ENCODE results near the gene TCOF1. TPM values are rescaled to one million over a fixed set of nuclear protein-coding genes. Genes with fewer than 3 reads are reported as not detected.

The TCOF1 gene
- total and polyA plus RNA-seq, 2 donors from 2014 or later: 12.2 to 23.5 TPM

GRCh38 chr5:150374651-150375050, 17.2 kb downstream of the TCOF1 start:
- no peak for FAIRE-seq
- H3K36me3 ChIP-seq (ENCODE audit: control insufficient read depth in 2 of 3, insufficient read depth in 3 of 3, low read length in 3 of 3): peaks cover 6 to 72% (median 66%) of the 10 kb centered on the region in 3 donors
- TF ChIP-seq CTCF (IDR thresholded peaks at IDR 0.05; ENCODE audit: borderline replicate concordance, extremely low read depth, insufficient read depth): no peak
- H3K9me3 ChIP-seq (ENCODE audit: control insufficient read depth in 2 of 3, insufficient read depth in 1 of 3, low read length in 3 of 3): no peaks in the 10 kb centered on the region
- no peak overlapping the region for H3K4me3 ChIP-seq (ENCODE audit: low read length in 3 of 3)
- no peak for DNase-seq
- H3K27ac ChIP-seq (ENCODE audit: low read depth in 2 of 2, low read length in 2 of 2): no peak overlapping the region
- no peaks in the 10 kb centered on the region for H3K27me3 ChIP-seq (ENCODE audit: control insufficient read depth, insufficient read depth, low read length)
- no peaks in the 10 kb centered on the region for H3K4me1 ChIP-seq (ENCODE audit: control insufficient read depth in 2 of 3, insufficient read depth in 2 of 3, low read depth in 1 of 3, low read length in 3 of 3)
- intact Hi-C loops (cut with DNase I): no loop called here
- no peak overlapping the region for H3K9ac ChIP-seq (ENCODE audit: low read length in 3 of 3)

- no peak overlapping the region for H3K9ac ChIP-seq (ENCODE audit: low read length in 3 of 3)
- H3K27ac ChIP-seq (ENCODE audit: low read depth in 2 of 2, low read length in 2 of 2): no peak overlapping the region
- H3K4me3 ChIP-seq (ENCODE audit: low read length in 3 of 3): no peak overlapping the region
- peaks cover 3 to 68% (median 59%) of the 10 kb centered on the region in 3 donors for H3K36me3 ChIP-seq (ENCODE audit: control insufficient read depth in 2 of 3, insufficient read depth in 3 of 3, low read length in 3 of 3)
- intact Hi-C loops (cut with DNase I): no loop called here
- TF ChIP-seq CTCF (IDR thresholded peaks at IDR 0.05; ENCODE audit: borderline replicate concordance, extremely low read depth, insufficient read depth): no peak
- H3K27me3 ChIP-seq (ENCODE audit: control insufficient read depth, insufficient read depth, low read length): no peaks in the 10 kb centered on the region
- FAIRE-seq (no peak), DNase-seq (no peak)
- H3K4me1 ChIP-seq (ENCODE audit: control insufficient read depth in 2 of 3, insufficient read depth in 2 of 3, low read depth in 1 of 3, low read length in 3 of 3): no peaks in the 10 kb centered on the region
- H3K9me3 ChIP-seq (ENCODE audit: control insufficient read depth in 2 of 3, insufficient read depth in 1 of 3, low read length in 3 of 3): no peaks in the 10 kb centered on the region
These were observed 19.6 kb downstream of the TCOF1 start for GRCh38 chr5:150376799-150377771.

GRCh38 chr5:150377964-150378694, 20.6 kb downstream of the TCOF1 start:
- Histone ChIP-seq H3K4me1 (ENCODE audit: control insufficient read depth in 2 of 3, insufficient read depth in 2 of 3, low read depth in 1 of 3, low read length in 3 of 3) (no peaks in the 10 kb centered on the region), H3K27me3 (ENCODE audit: control insufficient read depth, insufficient read depth, low read length) (no peaks in the 10 kb centered on the region), H3K9me3 (ENCODE audit: control insufficient read depth in 2 of 3, insufficient read depth in 1 of 3, low read length in 3 of 3) (no peaks in the 10 kb centered on the region), H3K36me3 (ENCODE audit: control insufficient read depth in 2 of 3, insufficient read depth in 3 of 3, low read length in 3 of 3) (peaks cover 3 to 64% (median 51%) of the 10 kb centered on the region in 3 donors), H3K27ac (ENCODE audit: low read depth in 2 of 2, low read length in 2 of 2) (no peak overlapping the region), H3K4me3 (ENCODE audit: low read length in 3 of 3) (no peak overlapping the region), H3K9ac (ENCODE audit: low read length in 3 of 3) (no peak overlapping the region)
- intact Hi-C loops (cut with DNase I): no loop called here
- DNase-seq: peak in 1 of 5 donors; percentile 8
- FAIRE-seq: no peak
- TF ChIP-seq CTCF (IDR thresholded peaks at IDR 0.05; ENCODE audit: borderline replicate concordance, extremely low read depth, insufficient read depth): no peak
